K562 (cell line): ENCODE data around the gene FLT1. TPM values are rescaled to one million over a fixed set of nuclear protein-coding genes. Genes with fewer than 3 reads are reported as not detected.

Experiments used
- ATAC-seq: fragments of 200-7000 bp; cut with Tn5 transposase; 3 replicates; pipeline ENCODE4 v1.9.1; 2020; ENCODE audit warnings: moderate library complexity
- BruUV-seq: library from RNA; stranded (reverse); fragments of 400-500 nt; replicated peaks from 2 replicates; lab custom pipeline; 2021; lab: Mats Ljungman, UMichigan
- CTCF ChIA-PET: fragments of 300-600 bp; formaldehyde crosslinking; extraction: SDS; loops from one replicate; lab custom pipeline; 2021; ENCODE audit warnings: low intra/inter-chr PET ratio; lab: Yijun Ruan, JAX
- POLR2A ChIA-PET: fragments of 300-600, 350-650 bp; sonication (Branson Sonifier 250); formaldehyde crosslinking; extraction: SDS; loops from one replicate; lab custom pipeline; 2021; ENCODE audit warnings: antibody characterized with exemption, inconsistent platforms; lab: Yijun Ruan, JAX
- DNase-seq, 4 experiments: peaks; one replicate each; pipeline versions ENCODE4 v3.0.0 to v3.0.0-alpha.2; 2011 to 2018; ENCODE audit warnings: low spot score in 3 of 4, mixed read lengths in 3 of 4; ENCODE audit errors: extremely low read depth in 1 of 4
- FAIRE-seq: peaks from 2 replicates; lab custom pipeline; 2011; peaks lifted over from hg19 to GRCh38; lab: Jason Lieb, UNC
- H2AFZ ChIP-seq: 2 replicates; pipeline ENCODE4 v1.6.0; 2011; ENCODE audit warnings: low read depth, low read length, control low read depth, inconsistent platforms
- H3K27ac ChIP-seq: fragments of 200-600 bp; 3 replicates; pipeline ENCODE4 v1.8.0; 2011; ENCODE audit warnings: low read depth, mild to moderate bottlenecking, control low read depth, inconsistent platforms, low read length, moderate library complexity, mixed read lengths; ENCODE audit errors: extremely low read depth
- H3K27me3 ChIP-seq, 2 experiments: fragments of 300-600 bp in 1 of 2; 2 replicates in 1 of 2; 3 replicates in 1 of 2; pipeline versions ENCODE4 v1.6.0 to v1.8.0; 2011; ENCODE audit warnings: inconsistent platforms in 2 of 2, low read length in 2 of 2, mild to moderate bottlenecking in 1 of 2, mixed read lengths in 1 of 2, moderate library complexity in 1 of 2; ENCODE audit not compliant: control insufficient read depth in 2 of 2, insufficient read depth in 2 of 2
- H3K36me3 ChIP-seq: fragments of 300-600 bp; 3 replicates; pipeline ENCODE4 v1.8.0; 2011; ENCODE audit warnings: mild to moderate bottlenecking, low read length, inconsistent platforms; ENCODE audit not compliant: control insufficient read depth, insufficient read depth
- H3K4me1 ChIP-seq, 2 experiments: fragments of 200-600 bp in 1 of 2; replicated peaks in 1 of 2; 2 replicates in 1 of 2; 3 replicates in 1 of 2; pipeline versions ENCODE4 v1.5.1 to v1.8.0; 2011; ENCODE audit warnings: inconsistent platforms in 2 of 2, low read length in 2 of 2, mild to moderate bottlenecking in 1 of 2, mixed read lengths in 1 of 2, moderate library complexity in 1 of 2; ENCODE audit not compliant: control insufficient read depth in 2 of 2, insufficient read depth in 2 of 2
- H3K4me2 ChIP-seq: 2 replicates; pipeline ENCODE4 v1.6.1; 2011; ENCODE audit warnings: low read length, control low read depth, inconsistent platforms, mixed read lengths; ENCODE audit not compliant: insufficient read depth
- H3K4me3 ChIP-seq: fragments of 200-600 bp; sonication (generic), shearing (Covaris generic); 2 replicates; pipeline ENCODE4 v1.5.1; 2016; ENCODE audit warnings: control low read depth, inconsistent platforms
- H3K79me2 ChIP-seq: fragments of 200-600 bp; 3 replicates; pipeline ENCODE4 v1.8.0; 2011; ENCODE audit warnings: low read length, inconsistent platforms; ENCODE audit not compliant: control insufficient read depth, insufficient read depth
- H3K9ac ChIP-seq, 2 experiments: 2 replicates each; pipeline versions ENCODE4 v1.6.0 to v1.6.1; 2011; ENCODE audit warnings: low read depth in 2 of 2, low read length in 2 of 2, control low read depth in 1 of 2, inconsistent platforms in 1 of 2, mild to moderate bottlenecking in 1 of 2, mixed read lengths in 1 of 2; ENCODE audit not compliant: insufficient read depth in 1 of 2
- H3K9me1 ChIP-seq: one replicate; pipeline ENCODE4 v1.6.0; 2011; ENCODE audit warnings: inconsistent platforms, mild to moderate bottlenecking, low read length, moderate library complexity; ENCODE audit not compliant: control insufficient read depth, insufficient read depth
- H3K9me3 ChIP-seq: replicated peaks from 2 replicates; pipeline ENCODE4 v1.5.1; 2011; ENCODE audit warnings: low read depth, low read length, inconsistent platforms; ENCODE audit not compliant: control insufficient read depth, insufficient read depth
- H4K20me1 ChIP-seq: replicated peaks from 2 replicates; pipeline ENCODE4 v1.6.1; 2011; ENCODE audit warnings: low read length, inconsistent platforms, mixed read lengths; ENCODE audit not compliant: control insufficient read depth, insufficient read depth
- C11orf30 ChIP-seq: fragments of 450-650 bp; IDR thresholded peaks from 2 replicates; pipeline ENCODE4 v1.6.1; 2016; ENCODE audit warnings: low read depth, mild to moderate bottlenecking
- CBFA2T3 ChIP-seq: fragments of 450-650 bp; IDR thresholded peaks from 2 replicates; pipeline ENCODE4 v1.6.1; 2017
- CEBPB ChIP-seq: fragments of 450-650 bp; IDR thresholded peaks from 2 replicates; pipeline ENCODE4 v1.6.1; 2016; ENCODE audit warnings: missing genetic modification characterization, missing compliant biosample characterization
- EP300 ChIP-seq: IDR thresholded peaks from 2 replicates; pipeline ENCODE4 v1.6.1; 2012; ENCODE audit warnings: low read length, improper control_type of control experiment
- IFI16 ChIP-seq: fragments of 250-450 bp; sonication (Bioruptor Pico); IDR thresholded peaks from 2 replicates; pipeline ENCODE4 v2.1.2; 2022; ENCODE audit warnings: mild to moderate bottlenecking, inconsistent platforms
- JUND ChIP-seq, 2 experiments: IDR thresholded peaks; 2 replicates in 1 of 2; 3 replicates in 1 of 2; pipeline ENCODE4 v1.6.1; 2011; ENCODE audit warnings: borderline replicate concordance in 2 of 2, low read depth in 2 of 2, low read length in 2 of 2, improper control_type of control experiment in 1 of 2, missing biosample characterization in 1 of 2, missing genetic modification characterization in 1 of 2, missing genetic modification reagents in 1 of 2
- KDM1A ChIP-seq, 2 experiments: fragments of 450-650 bp; IDR thresholded peaks; 2 replicates each; pipeline ENCODE4 v1.6.1; 2016; ENCODE audit warnings: mild to moderate bottlenecking in 2 of 2
- MAFG ChIP-seq: fragments of 450-650 bp; conservative IDR thresholded peaks from 2 replicates; pipeline ENCODE4 v1.6.1; 2016; ENCODE audit warnings: missing genetic modification characterization, missing compliant biosample characterization
- SMARCE1 ChIP-seq: fragments of 450-650 bp; IDR thresholded peaks from 2 replicates; pipeline ENCODE4 v1.7.1; 2016; ENCODE audit warnings: mild to moderate bottlenecking
- SPI1 ChIP-seq: IDR thresholded peaks from 2 replicates; pipeline ENCODE4 v1.6.1; 2011; ENCODE audit warnings: low read depth, low read length, control low read depth, borderline replicate concordance
- SRSF1 ChIP-seq: fragments of 200-400 bp; formaldehyde crosslinking; IDR thresholded peaks from 2 replicates; pipeline ENCODE4 v1.6.1; 2017; ENCODE audit warnings: mild to moderate bottlenecking, low read depth, low read length, moderate library complexity
- STAG1 ChIP-seq: sonication (generic); formaldehyde crosslinking; IDR thresholded peaks from 2 replicates; pipeline ENCODE4 v1.5.0; 2020; ENCODE audit warnings: missing genetic modification reagents, borderline replicate concordance
- SUPT5H ChIP-seq: fragments of 450-650 bp; IDR thresholded peaks from 2 replicates; pipeline ENCODE4 v1.6.1; 2016
- ZNF316 ChIP-seq: fragments of 450-650 bp; IDR thresholded peaks from 2 replicates; pipeline ENCODE4 v1.6.1; 2016
- ZNF384 ChIP-seq: IDR thresholded peaks from 2 replicates; pipeline ENCODE4 v1.6.1; 2012; ENCODE audit warnings: low read depth, low read length, improper control_type of control experiment
- ZNF408 ChIP-seq: fragments of 250-450 bp; sonication (Bioruptor Pico); IDR thresholded peaks from 2 replicates; pipeline ENCODE4 v1.4.0; 2020; ENCODE audit warnings: low read depth, mild to moderate bottlenecking, moderate library complexity
- ZNF766 ChIP-seq: fragments of 200-800 bp; sonication (Bioruptor generic); conservative IDR thresholded peaks from 2 replicates; pipeline ENCODE4 v1.6.1; 2016; ENCODE audit warnings: missing genetic modification characterization, missing compliant biosample characterization
- WGBS: fragments of 100-300 bp; shearing (Covaris generic); methylation state at CpG from one replicate; pipeline ENCODE4 v1.1.6; 2016; ENCODE audit warnings: low coverage, mixed read lengths; ENCODE audit not compliant: insufficient coverage; ENCODE audit errors: missing lambda C conversion rate; 5-methylcytosine and 5-hydroxymethylcytosine counted together
- in situ Hi-C: fragments of 300-500 bp; cut with MboI; formaldehyde crosslinking; loops from 4 replicates; pipeline ENCODE4 v1.15.0; 2018; ENCODE audit warnings: inconsistent platforms, mixed read lengths
- intact Hi-C: fragments of 100-400 bp; cut with micrococcal nuclease; formaldehyde crosslinking; loops from 2 replicates; pipeline ENCODE4 v1.14.2; 2022
- polyA plus RNA-seq, 8 experiments: library from polyadenylated mRNA; depleted of rRNA in 4 of 8; stranded (reverse) in 5 of 8; unstranded in 3 of 8; fragments of >200 nt; fragmentation: Nextera tagmentation in 2 of 8; fragmentation: Illumina TruSeq in 1 of 8; extraction: Ambion mirVana in 2 of 8; extraction: Trizol in 1 of 8; gene quantifications; 2 replicates each; pipeline versions ENCODE4 v1.2.1 to v1.2.3, GENCODE V29; 2011 to 2014; ENCODE audit warnings: inconsistent platforms in 1 of 8, missing spikeins in 1 of 8
- total RNA-seq, 7 experiments: library from RNA; depleted of rRNA in 6 of 7; stranded (reverse); fragments of >200 nt in 6 of 7; fragmentation: Illumina TruSeq in 2 of 7; extraction: Trizol in 2 of 7; gene quantifications; 2 replicates each; pipeline versions ENCODE4 v1.2.1 to v1.2.3, GENCODE V29; 2011 to 2021; ENCODE audit warnings: low replicate concordance in 1 of 7

FLT1 gene
- total and polyA plus RNA-seq, 9 of the 15 experiments (the other 6 are each of a cell fraction or from before 2014, with no cell fraction given), result 0.01 to 2.0 (median 0.22) TPM

GRCh38 chr13:28392896-28393505 is 101.9 kb downstream of the FLT1 start:
- Histone ChIP-seq H3K79me2 (no peaks in the 10 kb centered on the region), H3K9me1 (no peaks in the 10 kb centered on the region), H3K4me3 (no peak overlapping the region), H3K36me3 (no peaks in the 10 kb centered on the region), H3K9ac (no peak overlapping the region), H3K9me3 (no peaks in the 10 kb centered on the region), H3K4me2 (no peak overlapping the region), H3K4me1 (peaks cover 0 to 13% of the 10 kb centered on the region in 2 experiments; a peak in 2 of 5 replicates), H4K20me1 (no peaks in the 10 kb centered on the region), H3K27me3 (no peaks in the 10 kb centered on the region), H2AFZ (peak overlapping the region; percentile 44; the same call in 1 of the 2 replicates), H3K27ac (no peak overlapping the region)
- FAIRE-seq (no peak), DNase-seq (no peak), ATAC-seq (no peak)
- 0 out of 2 replicates have a peak, but pooled peaks have one; percentile 35 for TF ChIP-seq MAFG
- TF ChIP-seq IFI16 (CRISPR knock-in tag), result no peak
- peak; percentile 28; the same call in 1 of the 2 replicates for TF ChIP-seq C11orf30
- TF ChIP-seq ZNF316, result peak; percentile 47
- POLR2A ChIA-PET, result interaction anchor here (1.0 to 2.2 kb wide), 3 partner anchors 12 to 16 kb away, joined by 3 to 6 read pairs (median 5); no protein-coding TSS in a partner anchor
- in situ Hi-C loops, result no loop called here
- intact Hi-C loops, result no loop called here
- no TSS peak for BruUV-seq
- 70% methylated on average over 5 of the region's 5 CpGs for WGBS
- CTCF ChIA-PET, result interaction anchor here (0.5 kb wide), 1 partner anchor 1468 kb away, joined by 3 read pairs; no protein-coding TSS in a partner anchor

- no peaks in the 10 kb centered on the region for H3K9me3 ChIP-seq
- H3K9ac ChIP-seq, result no peak overlapping the region
- H3K4me3 ChIP-seq, result no peak overlapping the region
- intact Hi-C loops, result no loop called here
- no peaks in the 10 kb centered on the region for H4K20me1 ChIP-seq
- H2AFZ ChIP-seq, result peak overlapping the region; percentile 44; the same call in 1 of the 2 replicates
- FAIRE-seq (peak; percentile 56), DNase-seq (no peak), ATAC-seq (peak; percentile 56; the same call in 2 of the 3 replicates)
- H3K4me2 ChIP-seq, result peak overlapping the region; percentile 8; the same call in 1 of the 2 replicates
- WGBS, result 5% methylated on average over 2 of the region's 2 CpGs
- ChIA-PET CTCF (no interaction called here), POLR2A (interaction anchor here (1.0 to 2.2 kb wide), 3 partner anchors 11 to 16 kb away, joined by 3 to 6 read pairs (median 5); no protein-coding TSS in a partner anchor)
- no peaks in the 10 kb centered on the region for H3K9me1 ChIP-seq
- no peaks in the 10 kb centered on the region for H3K36me3 ChIP-seq
- no peaks in the 10 kb centered on the region for H3K79me2 ChIP-seq
- peak overlapping the region; percentile 35; the same call in 1 of the 3 replicates for H3K27ac ChIP-seq
- peaks cover 0 to 13% of the 10 kb centered on the region in 2 experiments; a peak in 2 of 5 replicates for H3K4me1 ChIP-seq
- no peaks in the 10 kb centered on the region for H3K27me3 ChIP-seq
- in situ Hi-C loops, result no loop called here
- no TSS peak for BruUV-seq
- TF ChIP-seq EP300 (peak; percentile 14; the same call in 1 of the 2 replicates), CEBPB (tag) (0 out of 2 replicates have a peak, but pooled peaks have one; percentile 12), ZNF408 (CRISPR knock-in tag) (no peak), CBFA2T3 (peak; percentile 39; the same call in 1 of the 2 replicates), ZNF766 (CRISPR knock-in tag) (no peak), SMARCE1 (0 out of 2 replicates have a peak, but pooled peaks have one; percentile 51), SRSF1 (no peak), SPI1 (peak; percentile 54; the same call in 1 of the 2 replicates), SUPT5H (no peak), JUND (IDR thresholded peaks at IDR 0.05; ENCODE audit: borderline replicate concordance, low read depth, low read length) (no peak), JUND (tag; IDR thresholded peaks at IDR 0.05; ENCODE audit: borderline replicate concordance, low read depth, low read length) (no peak), KDM1A (IDR thresholded peaks at IDR 0.05) (peak; percentile 15 to 18; a peak in 1 of 4 replicates), STAG1 (no peak), ZNF384 (no peak)
Measured at GRCh38 chr13:28392428-28392827, 102.5 kb downstream of the FLT1 start.
